ENCODE results near the gene TOMM22. TPM values are rescaled to one million over a fixed set of nuclear protein-coding genes. Genes with fewer than 3 reads are reported as not detected.

Gene TOMM22
- total RNA-seq, 1 donor from 2014 or later: 71.8 TPM

DNA sequence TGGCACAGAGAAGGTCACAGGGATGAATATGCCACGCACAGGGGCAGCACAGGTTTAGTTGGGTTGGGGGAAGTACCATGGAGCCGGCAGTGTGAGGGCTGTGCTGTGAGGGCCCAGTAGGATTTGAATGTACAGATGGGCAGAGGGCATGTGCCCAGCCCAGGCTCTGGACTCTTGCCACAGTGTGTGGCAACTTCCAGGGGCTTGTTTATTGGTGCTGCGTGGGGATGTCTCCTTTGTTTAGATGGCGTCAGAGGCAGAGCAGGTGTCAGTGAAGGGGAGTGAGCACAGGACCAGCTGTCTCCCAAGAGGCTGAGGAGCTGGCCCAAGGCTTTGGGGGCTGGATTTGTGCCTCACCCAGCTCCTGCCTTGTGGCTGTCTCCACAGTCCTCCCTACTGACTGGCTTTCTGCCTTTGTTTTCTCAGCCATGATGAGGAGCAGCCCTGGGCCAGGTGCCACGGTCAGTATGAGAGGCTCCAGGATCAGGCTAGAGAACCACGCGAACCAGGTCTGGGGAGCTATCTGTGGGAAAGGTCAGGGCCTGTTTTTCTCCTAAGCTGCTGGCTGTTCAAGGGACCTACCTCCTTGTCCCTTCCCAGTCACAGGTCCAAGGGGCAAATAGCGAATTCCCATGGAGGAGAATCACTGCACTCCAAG lies 52.1 kb downstream of the TOMM22 start:
- no peak for DNase-seq (ENCODE audit: low read depth in 2 of 2)

DNA sequence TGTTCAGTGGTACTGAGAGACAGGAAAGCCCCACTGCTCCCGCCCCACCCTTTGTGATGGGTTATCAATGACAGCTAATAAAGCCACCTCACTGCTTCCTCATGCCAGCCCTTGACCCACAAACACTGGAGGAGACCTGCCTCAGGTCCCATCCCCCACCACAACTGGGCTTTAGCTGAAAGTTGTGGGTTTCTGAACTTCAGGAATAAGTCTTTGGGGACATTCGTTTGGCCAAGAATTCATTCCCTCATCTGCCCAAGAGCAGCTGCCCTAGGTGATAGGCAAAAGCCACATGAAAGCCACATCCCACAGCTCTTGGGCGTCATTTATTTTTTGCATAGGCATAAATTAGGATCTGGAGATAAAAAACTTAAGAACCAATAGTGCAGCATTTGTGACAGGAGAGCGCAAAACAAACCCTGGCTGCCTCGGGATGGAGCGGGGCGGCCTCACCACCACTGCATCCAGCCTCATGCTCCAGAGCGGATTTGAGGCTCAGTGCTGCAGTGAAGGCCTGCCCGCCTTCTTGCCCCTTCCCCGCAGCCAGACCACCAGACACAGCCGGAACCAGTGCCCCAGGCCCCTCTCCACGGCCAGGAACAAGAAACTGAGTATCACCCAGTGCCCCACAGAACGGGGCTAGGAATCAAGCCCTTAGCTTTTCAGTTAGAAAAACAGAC lies 52.8 kb downstream of the TOMM22 start:
- DNase-seq (ENCODE audit: low read depth in 2 of 2): no peak

Other genes with a start within 250 kb of the TOMM22 start
- gene KCNJ4, start 226.8 kb upstream of the TOMM22 start, total RNA-seq: not detected in 2 replicates
- 32.9 and 40.8 TPM in 2 replicates for gene KDELR3, start 213.9 kb upstream of the TOMM22 start, total RNA-seq
- gene DDX17, start 175.6 kb upstream of the TOMM22 start, total RNA-seq: 316 and 468 TPM in 2 replicates
- gene DMC1, start 111.8 kb upstream of the TOMM22 start, total RNA-seq: 0.63 and 0.90 TPM in 2 replicates
- 0.26 and 0.38 TPM in 2 replicates for gene FAM227A, start 25.6 kb upstream of the TOMM22 start, total RNA-seq
- 17.3 and 18.0 TPM in 2 replicates for gene CBY1, start 25.3 kb upstream of the TOMM22 start, total RNA-seq
- 69.6 and 77.2 TPM in 2 replicates for gene JOSD1, start 19.0 kb downstream of the TOMM22 start, total RNA-seq
- 14.4 and 18.8 TPM in 2 replicates for gene GTPBP1, start 24.0 kb downstream of the TOMM22 start, total RNA-seq
- 108 and 123 TPM in 2 replicates for gene SUN2, start 74.0 kb downstream of the TOMM22 start, total RNA-seq
- 11.8 and 16.2 TPM in 2 replicates for gene DNAL4, start 112.2 kb downstream of the TOMM22 start, total RNA-seq
- 0.13 TPM in 2 replicates for gene NPTXR, start 162.1 kb downstream of the TOMM22 start, total RNA-seq
- 13.4 and 15.7 TPM in 2 replicates for gene CBX6, start 190.3 kb downstream of the TOMM22 start, total RNA-seq